CD4-positive, alpha-beta T cell treated with Interferon alpha-2 for 1 hour (primary cell): Measurements from ENCODE around the gene ITGA2.

ENCODE experiments used
- DNase-seq, 2 donors: peaks; one replicate each; pipeline ENCODE4 v3.0.0-alpha.2; 2020 to 2022

Gene ITGA2

DNA sequence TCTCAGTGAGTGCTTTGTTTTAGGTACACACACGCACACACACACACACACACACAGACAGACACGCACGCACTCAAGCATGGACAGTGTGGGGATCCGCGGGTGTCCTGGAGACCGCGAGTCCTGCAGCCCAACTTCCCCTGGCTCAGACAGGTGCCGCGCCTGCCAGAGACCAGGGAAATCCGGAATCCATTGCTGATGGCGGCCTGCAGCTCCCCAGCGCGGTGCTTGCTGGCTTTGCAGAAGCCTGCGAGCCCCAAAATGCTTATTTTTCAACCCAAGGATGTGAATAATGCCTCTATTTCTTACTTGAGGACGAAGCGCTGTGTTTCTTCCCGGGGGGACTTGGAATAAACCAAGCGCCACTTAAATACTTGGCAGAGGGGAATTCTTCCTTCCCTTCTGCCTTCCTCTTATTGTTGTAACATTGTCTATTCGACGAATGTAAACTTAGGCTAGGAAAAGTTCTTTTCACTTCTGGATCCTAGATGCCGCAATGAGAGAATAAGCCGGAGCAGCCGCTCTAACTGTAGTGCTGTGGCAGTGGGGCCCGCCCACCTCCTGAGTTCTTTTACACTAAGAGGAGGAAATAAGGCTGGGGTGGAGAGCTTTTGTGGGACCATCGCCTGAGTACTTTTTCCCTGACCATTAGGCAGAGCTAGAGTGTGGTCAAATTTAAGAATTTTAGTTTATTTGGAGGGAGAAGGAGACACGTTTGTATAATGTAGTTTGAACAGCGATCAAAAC lies 802 bp downstream of the ITGA2 start:
- DNase-seq, result peak in 1 of 2 donors; percentile 36

DNA sequence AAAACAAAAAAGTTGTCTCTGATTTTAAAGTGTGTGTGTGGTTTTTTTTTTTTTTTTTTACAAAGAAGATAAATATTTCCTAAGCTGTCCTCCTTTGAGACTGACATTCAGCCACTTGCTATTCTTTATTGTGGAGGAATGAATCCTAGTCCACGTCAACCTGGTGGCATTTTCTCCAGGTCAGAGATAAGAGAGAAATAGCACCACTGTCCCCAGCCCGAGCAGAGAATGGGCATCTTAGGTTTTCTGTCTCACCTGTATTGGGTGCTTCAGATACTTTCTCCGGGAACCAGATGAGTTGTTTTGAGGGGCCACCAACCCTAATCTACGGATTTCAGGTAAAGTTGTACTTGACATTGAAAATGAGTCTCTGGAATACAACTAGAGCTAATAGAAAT lies 1.4 kb downstream of the ITGA2 start:
- DNase-seq, result no peak

DNA sequence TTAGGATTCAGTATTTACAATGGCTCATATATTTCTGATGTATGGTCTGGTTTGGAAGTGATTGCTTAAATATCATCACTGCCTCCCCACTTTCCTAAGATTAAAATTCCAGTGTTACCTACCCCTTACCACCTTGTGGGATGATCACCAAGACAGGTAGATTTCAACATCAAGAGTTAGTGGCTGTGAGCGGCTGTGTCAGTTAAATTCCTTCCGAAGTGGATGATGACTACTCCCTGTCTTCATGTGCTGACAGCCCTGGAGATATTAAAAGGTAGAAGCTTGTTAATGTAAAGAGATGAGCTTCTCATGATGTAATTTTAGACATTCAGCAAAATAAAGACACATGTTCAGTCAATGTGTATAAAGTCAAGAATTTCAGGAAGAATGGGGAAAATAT lies 4.2 kb downstream of the ITGA2 start:
- no peak for DNase-seq

DNA sequence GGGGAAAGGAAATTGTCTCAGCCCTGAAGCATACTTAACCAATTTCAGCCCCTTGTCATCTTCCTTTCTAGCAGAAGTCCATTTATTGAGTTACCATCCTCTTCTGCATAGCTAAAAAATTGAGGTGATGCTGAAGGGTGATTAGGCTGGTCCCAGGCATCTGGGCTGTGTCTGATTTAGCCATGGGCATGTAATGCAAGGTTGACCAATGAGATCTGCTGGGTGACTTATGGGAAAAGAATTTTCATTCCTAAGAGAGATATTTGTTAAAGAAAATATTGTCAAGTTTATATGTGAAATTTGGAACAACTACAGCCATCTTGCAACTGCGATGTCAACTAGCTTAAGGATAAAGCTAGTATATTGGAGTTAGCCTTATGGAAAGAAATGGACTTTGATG lies 5.1 kb downstream of the ITGA2 start:
- DNase-seq, result no peak

DNA sequence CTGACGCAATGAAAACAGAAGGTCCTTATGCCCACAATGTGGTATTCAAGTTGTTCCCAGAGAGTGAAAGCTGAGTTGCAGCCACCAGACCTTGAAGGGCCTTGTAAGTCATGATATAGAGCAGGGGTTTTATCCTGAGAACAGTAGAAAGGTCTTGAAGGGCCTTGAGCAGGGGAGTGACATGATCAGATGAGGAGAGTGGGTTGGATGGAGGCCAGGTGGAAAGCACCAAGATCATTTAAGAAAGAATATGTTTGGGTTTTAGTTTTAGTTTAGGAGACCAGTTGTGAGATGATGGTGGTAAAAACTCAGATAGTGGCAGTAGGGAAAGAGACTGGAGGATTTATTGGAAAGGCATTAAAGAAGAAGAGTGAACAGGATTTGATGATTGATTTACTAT lies 5.9 kb downstream of the ITGA2 start:
- DNase-seq, result no peak

DNA sequence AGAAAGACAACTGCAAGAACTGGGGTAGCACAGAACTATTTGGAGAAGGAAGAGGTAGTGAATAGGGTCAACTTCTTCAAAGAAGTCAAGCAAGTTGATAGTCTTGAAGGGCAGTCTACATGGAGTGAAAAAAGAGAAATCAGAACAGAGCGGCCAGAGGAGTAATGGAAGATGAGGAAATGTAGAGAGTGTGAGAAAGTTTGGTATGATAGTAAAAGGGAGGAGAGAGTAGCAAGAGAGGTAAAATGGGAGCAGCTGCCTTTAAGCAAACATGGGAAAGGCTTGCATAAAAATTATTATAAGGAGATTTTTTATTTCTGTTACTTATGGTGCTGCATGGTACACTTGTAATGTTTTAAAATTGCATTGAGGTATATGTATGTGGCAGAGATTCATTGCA lies 6.8 kb downstream of the ITGA2 start:
- no peak for DNase-seq

DNA sequence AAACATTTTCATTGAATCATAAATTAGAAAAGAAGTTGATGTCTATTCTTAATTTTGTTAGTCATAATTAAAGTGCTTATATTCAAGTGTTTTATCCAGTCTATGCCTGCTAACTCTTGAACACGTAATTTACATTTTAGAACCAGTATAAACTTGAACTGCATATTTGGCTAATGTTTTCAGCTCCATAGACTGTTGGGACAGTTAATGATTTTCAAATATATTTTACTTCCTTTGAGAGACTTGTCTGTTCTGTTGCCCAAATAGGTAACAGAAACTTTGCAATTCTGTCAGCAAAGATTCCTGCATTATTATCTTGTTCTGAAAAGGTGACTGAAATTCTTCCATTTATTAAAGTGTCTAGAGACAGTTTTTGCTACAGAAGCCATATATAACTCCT lies 7.8 kb downstream of the ITGA2 start:
- DNase-seq, result no peak

DNA sequence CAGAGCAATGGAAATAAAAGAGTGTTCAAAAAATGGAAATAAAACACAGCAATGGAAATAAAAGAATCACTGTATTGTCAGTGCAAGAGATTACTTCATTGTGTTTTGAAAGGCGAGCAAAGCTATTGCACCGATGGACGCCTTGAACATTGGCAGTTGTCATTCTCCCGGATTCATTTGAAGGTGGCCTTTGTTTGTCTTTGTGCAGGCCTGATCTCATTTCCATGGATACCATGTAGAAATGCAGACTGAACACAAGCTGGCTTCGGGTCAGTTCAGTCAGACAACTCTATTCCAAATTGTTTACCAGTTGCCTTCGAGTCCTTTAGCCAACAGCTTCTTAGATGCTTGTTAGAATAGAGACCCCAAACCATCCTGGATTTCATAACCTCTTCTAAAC lies 8.3 kb downstream of the ITGA2 start:
- no peak for DNase-seq

DNA sequence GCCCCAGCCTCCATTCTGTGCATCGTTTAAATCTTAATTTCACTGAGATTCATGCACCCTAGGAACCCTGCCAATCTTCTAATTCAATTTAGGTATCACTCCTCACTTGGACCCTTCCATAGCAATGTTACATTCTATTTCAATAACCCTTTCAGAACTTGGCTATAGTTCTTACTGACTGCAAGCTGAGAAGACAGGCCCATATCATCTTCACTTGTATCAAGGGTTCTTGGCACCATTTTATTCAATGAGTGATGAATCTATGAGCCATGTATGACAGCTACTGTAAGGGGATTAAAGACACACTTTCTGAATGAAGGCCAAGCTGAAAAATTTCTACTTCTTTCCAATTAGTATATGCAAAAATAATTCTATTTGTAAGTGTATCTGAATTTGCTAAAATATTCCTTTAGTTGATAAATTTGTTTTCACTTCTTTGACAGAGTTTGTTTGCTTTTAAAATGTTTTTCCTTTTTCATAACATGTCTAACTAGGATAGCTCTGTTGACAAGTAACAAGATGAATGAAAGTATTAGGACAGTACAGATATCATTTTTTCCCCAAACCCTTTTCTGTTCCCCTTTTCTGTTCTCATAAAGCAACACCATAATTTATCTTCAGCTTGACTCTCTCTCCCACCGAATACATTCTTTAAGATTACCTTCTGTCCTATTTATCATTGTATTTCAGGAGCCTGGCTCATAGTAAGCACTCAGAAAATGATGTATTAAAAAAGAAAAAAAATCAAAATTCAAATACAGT lies 9.6 kb downstream of the ITGA2 start:
- no peak for DNase-seq

DNA sequence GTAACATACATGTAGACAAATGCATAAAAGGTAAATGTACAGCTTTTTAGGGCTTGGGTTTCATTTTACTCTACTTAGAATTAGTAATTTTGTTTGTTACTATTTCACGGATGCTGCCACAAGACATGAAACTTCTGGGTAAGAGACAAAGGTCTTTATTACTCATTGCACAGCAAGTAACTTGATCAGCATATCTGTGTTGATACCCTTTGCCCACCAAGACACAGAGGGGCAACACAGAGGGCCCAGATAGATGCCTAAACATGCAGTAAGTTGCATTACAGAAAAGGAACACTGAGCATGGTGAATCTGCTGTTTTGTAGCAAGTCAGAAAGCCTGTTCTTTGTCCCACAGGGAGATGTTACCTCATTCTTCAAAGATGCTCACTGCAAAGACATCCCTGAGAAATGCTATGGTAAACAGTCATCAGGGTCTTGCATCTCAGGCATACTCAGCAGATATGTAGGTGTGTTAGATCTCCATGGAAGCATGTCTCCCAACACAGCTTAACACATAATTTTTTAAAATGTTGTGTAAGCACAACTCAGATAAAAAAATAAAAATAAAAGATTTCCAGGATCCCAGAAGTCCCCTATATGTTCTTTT lies 10.3 kb downstream of the ITGA2 start:
- no peak for DNase-seq

DNA sequence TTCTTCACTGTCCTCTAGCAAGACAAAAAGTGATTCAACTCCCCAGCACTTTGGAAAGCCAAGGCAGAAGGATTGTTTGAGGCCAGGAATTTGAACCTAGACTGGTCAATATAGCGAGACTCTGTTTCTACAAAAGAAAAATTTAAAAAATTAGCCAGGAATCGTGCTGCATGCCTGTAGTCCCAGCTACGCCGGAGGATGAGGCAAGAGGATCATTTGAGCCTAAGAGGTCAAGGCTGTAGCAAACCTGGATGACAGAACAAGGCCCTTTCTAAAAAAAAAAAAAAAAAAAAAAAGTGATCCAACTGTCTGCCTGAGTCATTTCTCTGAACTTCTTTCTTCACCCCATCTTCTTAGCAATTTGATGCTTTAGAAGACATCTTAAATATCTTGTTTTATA lies 12.4 kb downstream of the ITGA2 start:
- no peak for DNase-seq

DNA sequence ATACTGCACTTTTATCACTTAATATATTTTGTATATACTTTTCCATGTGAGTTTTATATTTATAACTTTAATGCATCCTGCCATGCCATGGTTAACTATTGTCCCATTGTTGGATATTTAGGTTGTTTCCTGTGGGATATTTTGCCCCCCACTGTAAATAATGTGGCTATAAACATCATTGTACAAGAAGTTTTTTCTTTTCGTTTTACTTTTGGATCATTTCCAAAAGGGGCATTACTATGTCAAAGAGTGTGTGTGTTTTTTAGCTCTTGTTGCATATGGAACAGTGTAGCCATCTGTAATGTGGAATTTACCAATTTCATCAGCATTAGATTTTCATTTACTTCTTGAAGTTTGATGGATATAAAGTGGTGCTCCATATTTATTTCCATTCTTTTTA lies 13.3 kb downstream of the ITGA2 start:
- no peak for DNase-seq

DNA sequence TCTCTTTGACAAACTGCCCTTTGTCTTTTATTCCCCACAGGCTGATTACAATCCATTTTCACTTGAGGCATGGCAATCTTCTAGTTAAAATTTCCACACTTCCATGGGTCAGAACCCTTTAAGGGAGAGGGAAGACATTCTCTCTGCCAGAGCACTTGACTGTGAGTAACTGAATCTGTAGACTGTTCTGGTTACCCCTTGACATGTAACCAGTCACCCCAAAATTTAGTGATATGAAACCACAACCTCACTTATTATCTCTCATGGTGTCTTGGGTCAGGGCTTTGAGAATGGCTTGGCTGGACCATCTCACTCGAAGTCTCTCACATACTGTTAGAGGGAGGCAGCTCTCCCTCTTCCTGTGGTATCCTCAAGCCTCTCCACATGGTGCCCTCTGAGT lies 14.0 kb downstream of the ITGA2 start:
- DNase-seq, result no peak

DNA sequence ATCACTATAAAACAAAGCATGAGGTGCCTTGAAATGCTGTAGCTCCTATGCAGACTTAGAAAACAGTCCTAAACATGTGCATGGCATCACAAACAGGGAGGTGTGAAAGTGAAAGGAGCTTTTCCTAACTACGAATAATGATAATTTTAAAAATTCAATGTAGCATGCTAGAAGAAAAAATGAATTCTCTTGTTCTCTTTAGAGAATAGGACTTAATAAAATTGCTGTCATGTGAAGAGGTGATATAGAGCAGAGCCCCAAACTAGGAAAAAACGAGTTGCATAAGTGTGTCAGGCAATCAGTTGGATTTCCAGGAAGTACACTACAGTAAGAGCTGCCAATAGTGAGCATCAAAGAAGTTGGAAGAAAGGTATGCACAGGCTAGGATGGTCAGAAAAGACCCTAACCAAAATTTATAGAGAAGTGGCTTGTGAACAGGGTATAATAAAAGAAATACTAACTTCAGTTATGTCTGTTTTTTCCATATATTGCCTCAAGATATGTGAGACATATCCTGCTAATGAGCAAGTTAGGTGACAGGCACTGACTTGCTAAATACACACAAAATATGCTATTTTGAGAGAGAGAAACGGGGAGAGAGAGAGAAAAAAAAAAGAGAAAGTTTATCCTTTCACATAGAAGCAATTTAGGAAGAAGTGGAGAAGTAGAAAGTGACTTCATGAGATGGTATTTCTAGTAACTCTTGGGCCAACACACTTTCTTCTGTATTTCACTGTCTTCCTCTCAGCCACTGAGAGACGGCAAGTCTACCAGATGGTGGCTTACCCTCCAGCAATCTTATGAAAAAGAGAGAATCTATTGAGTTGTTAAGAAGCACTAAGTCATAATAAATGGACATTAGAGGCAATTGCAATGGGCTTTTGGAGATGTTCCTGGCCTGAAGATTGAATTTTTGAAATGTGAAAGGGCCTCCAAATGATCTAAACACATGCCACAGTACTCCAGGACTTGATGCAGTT lies 18.0 kb downstream of the ITGA2 start:
- DNase-seq, result no peak

DNA sequence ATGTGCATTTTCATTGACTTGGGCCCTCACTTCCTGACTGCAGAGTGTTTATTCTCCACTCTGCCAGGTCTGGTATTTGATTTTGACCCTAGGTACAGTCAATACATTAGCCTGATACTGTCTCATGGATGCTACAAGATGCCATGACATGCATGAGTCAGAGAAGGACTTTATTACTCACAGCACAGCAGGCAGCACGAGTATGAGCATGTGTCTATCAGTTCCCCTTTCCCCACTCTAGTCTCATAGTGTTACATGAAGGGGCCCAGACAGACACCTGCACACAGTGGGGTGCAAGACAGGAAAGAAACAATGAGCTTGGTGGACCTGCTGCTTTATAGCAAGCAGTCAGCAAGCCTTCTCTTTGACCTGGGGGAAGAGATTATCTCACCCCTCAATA lies 19.6 kb downstream of the ITGA2 start:
- no peak for DNase-seq

DNA sequence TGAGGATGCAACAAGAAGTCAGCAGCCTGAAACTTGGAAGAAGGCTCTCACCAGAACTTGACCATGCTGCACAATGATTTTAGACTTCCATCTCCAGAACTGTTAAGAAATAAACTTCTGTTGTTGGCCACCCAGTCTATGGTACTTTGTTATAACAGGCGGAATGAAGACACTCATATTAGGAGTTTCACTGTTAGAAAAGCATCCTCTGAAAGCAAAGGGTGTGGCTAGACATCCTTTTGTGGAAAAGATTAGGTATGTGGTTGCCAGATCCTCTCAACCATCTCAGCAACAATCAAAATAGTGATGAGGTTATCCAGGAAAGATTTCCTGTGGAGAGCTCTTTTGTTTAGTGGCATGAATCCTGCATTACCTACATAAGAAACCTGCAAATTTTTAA lies 20.7 kb downstream of the ITGA2 start:
- no peak for DNase-seq

DNA sequence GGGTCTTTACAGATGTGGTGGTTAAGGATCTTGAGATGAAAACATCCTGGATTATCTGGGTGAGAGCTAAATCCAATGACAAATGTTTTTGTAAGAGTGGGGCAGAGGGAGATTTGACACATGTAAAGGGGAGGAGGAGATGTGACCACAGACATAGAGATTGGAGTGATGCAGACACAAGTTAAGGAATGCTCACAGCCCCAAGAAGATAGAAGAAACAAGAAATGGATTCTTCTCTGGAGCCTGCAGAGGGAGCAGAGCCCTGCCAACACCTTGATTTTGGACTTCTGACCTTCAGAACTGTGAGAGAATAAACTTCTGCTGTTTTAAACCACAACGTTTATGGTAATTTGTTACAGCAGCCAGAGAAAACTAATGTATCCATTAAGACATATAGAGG lies 21.7 kb downstream of the ITGA2 start:
- DNase-seq, result no peak

DNA sequence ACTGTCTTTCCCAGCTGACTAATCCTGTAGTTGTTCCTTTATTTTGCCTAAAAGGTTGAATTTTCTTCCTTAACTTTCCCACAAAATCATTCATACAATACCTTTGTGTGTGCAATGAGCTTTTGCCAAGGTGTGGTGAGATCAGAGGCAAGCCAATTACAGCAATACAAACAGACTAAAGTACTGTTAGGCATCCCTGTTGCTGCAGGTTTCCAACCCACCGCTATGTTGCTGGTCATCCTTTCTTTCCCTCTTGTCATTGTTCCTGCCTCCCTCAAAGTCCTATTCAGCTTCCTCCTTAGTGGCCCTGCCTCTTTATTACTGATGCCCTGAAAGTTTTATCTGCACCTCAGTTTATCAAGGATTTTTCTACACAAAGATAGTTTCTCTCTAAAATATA lies 22.1 kb downstream of the ITGA2 start:
- DNase-seq, result no peak

DNA sequence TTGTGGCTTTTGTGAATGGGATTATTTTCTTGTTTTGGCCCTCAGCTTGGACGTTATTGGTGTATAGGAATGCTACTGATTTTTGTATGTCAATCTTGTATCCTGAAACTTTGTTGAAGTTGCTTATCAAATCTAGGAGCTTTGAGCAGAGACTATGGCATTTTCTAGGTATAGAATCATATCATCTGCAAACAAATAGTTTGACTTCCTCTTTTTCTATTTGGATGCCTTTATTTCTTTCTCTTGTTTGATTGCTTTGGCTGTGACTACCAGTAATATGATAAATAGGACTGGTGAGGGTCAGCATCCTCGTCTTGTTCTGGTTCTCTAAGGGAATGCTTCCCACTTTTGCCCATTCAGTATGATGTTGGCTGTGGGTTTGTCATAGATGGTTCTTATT lies 24.7 kb downstream of the ITGA2 start:
- DNase-seq, result no peak

DNA sequence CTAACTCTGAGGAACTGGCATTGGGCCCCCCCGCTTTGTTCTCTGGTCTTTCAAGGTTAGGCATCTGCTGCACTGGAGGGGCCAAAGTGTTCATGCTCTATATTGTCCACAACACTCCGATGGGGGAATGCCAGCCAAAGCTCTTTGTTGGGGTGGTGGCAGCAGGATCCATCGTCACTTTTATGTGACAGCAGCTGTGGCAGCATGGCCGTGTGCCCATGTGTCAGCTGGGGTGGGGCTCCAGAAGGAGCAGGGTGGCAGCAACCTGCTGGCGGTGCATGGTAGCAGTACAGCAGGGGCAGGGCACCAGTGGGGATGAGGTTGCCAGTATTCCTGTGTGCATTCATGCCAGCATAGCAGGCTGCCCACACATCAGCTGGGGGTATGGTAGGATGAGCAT lies 28.2 kb downstream of the ITGA2 start:
- DNase-seq, result no peak

DNA sequence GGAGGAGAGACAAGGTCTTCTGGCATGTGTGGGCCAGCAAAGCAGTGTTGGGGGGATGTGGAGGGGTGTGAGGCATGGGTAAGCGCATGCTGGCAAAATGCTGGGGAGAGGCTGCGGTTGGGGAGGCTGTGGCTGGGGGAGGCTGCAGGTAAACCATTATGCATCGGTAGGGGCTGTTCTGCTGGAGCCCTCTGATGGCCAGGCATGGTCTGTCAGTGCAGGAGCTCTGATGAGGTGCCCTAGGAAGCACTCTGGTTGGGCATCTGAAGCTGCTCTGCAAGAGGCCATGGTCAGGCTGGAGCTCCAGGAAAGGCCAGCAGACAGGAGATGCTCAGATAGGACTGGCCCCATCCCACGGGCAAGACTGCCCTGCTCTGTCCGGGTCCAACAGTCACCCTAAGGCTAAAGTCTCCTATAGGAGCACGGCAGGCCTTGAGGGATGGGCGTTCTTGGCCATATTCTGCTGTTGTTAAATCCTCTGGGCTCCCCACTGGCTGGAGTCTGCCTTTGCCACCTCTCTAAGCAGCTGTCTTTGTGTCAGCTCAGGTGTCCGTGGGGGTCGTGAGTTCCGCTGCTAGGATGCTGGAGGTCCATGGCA lies 28.7 kb downstream of the ITGA2 start:
- DNase-seq, result no peak

DNA sequence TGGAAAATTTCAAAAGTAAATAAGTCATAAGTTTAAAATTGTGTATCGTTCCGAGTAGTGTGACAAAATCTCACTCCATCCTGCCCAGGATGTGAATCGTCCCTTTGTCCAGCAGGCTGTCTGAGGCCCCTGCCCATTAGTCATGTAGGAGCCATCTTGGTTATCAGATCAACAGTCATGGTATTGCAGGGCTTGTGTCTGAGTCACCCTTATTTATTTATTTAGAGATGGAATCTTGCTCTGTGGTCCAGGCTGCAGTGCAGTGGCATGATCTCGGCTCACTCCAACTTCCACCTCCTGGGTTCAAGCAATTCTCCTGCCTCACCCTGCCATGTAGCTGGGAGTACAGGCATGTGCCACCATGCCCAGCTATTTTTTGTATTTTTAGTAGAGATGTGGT lies 30.2 kb downstream of the ITGA2 start:
- no peak for DNase-seq
